ENCODE data around the gene RDH14. TPM values are rescaled to one million over a fixed set of nuclear protein-coding genes. Genes with fewer than 3 reads are reported as not detected.

The RDH14 gene, protein sequence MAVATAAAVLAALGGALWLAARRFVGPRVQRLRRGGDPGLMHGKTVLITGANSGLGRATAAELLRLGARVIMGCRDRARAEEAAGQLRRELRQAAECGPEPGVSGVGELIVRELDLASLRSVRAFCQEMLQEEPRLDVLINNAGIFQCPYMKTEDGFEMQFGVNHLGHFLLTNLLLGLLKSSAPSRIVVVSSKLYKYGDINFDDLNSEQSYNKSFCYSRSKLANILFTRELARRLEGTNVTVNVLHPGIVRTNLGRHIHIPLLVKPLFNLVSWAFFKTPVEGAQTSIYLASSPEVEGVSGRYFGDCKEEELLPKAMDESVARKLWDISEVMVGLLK
- total RNA-seq = 14.2 and 15.1 TPM in 2 replicates

DNA sequence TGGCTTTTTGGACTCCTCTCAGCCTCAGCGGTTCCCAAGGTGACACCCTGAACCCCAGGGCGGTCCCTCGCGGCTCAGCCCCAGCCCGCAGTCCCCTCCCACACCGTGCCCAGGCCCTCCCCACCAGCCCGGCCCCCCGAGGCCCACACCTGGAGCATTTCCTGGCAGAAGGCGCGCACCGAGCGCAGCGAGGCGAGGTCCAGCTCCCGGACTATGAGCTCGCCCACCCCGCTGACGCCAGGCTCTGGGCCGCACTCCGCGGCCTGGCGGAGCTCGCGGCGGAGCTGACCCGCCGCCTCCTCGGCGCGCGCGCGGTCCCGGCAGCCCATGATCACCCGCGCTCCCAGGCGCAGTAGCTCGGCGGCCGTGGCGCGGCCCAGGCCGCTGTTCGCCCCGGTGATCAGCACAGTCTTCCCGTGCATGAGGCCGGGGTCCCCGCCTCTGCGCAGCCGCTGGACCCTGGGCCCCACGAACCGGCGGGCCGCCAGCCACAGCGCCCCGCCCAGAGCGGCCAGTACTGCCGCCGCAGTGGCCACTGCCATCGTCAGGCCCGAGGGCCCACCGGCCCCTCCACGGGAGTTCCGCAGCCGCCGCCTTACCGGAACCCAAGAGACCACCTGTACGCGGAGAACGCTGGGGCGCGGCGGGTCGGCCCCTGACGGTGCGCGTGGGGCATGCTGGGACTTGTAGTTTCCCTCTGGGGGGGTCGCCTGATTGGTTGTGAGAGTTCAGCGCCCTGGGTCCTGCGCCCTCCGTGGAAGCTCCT is at the start of gene RDH14:
TSS of gene RDH14 (minus strand) at position 623 of the 766 bp plus-strand sequence. CDS start at position 542, 81 bp downstream.
- no peaks in the 10 kb centered on the region for H3K27me3 Mint-ChIP-seq
- H3K36me3 Mint-ChIP-seq (ENCODE audit: low read depth) = peaks cover 26% of the 10 kb centered on the region

DNA sequence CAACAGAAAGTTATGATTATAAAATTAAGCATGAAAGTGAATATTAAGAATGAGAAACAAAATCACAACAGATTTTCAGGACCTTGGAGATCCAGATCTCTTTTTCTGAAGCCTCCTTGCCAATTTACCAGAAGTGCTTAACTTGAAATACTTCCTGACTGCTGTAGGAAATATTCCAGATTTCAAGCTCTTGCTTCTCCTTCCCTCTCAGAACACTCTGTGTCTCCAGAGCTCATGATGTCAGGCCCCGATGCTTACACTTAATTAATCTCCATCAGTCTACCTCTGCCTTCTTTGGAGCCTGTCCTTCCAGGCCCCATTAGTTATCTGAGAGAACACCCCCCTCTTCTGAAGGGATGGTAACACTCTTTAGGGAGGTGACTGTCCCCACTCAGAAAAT is 49.6 kb upstream of the RDH14 start:
- intact Hi-C loops (cut with micrococcal nuclease) = no loop called here
- Mint-ChIP-seq H3K27me3 (no peaks in the 10 kb centered on the region), H3K36me3 (ENCODE audit: low read depth) (no peaks in the 10 kb centered on the region), H3K27ac (no peak overlapping the region), H3K9me3 (no peaks in the 10 kb centered on the region), H3K4me1 (peaks cover 4% of the 10 kb centered on the region), H3K4me3 (no peak overlapping the region)
- no peak for DNase-seq

More for the DNA sequence above, at the start of gene RDH14:
- H3K9me3 Mint-ChIP-seq = peaks cover 4% of the 10 kb centered on the region
- H3K4me1 Mint-ChIP-seq = peaks cover 29% of the 10 kb centered on the region
- peak within 1 kb of the TSS; percentile 96 for H3K27ac Mint-ChIP-seq
- intact Hi-C loops (cut with micrococcal nuclease) = loop anchor here (1.0 to 10.0 kb wide), 4 partner anchors 788 to 1791 kb away; partner anchors contain the start of genes PUM2, TTC32 and WDR35
- peak within 1 kb of the TSS; percentile 94 for H3K4me3 Mint-ChIP-seq
- DNase-seq = peak; percentile 97

DNA sequence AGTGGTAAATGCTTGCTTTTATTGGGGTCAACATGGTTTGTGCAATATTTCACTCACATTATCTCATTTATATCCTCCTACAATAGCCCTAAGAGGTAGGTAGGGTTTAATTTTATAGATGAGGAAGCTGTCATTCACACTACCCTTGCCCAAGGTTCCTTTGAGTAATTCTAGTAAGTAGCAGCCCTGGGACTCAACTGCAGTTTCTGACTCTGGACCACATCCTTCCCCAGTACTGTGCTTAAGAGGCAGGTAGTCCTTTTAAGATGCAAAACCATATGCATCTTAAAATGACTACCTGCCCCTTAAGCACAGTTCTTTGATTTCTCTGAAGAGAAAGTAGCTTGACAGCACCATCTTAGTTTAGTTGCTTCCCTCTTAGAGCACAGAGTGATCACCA is 44.7 kb upstream of the RDH14 start:
- no peaks in the 10 kb centered on the region for H3K27me3 Mint-ChIP-seq
- H3K36me3 Mint-ChIP-seq (ENCODE audit: low read depth) = no peaks in the 10 kb centered on the region
- DNase-seq = peak; percentile 72
- H3K9me3 Mint-ChIP-seq = no peaks in the 10 kb centered on the region
- H3K4me3 Mint-ChIP-seq = peak overlapping the region; percentile 16
- intact Hi-C loops (cut with micrococcal nuclease) = no loop called here
- peaks cover 4% of the 10 kb centered on the region for H3K4me1 Mint-ChIP-seq
- peak overlapping the region; percentile 52 for H3K27ac Mint-ChIP-seq

DNA sequence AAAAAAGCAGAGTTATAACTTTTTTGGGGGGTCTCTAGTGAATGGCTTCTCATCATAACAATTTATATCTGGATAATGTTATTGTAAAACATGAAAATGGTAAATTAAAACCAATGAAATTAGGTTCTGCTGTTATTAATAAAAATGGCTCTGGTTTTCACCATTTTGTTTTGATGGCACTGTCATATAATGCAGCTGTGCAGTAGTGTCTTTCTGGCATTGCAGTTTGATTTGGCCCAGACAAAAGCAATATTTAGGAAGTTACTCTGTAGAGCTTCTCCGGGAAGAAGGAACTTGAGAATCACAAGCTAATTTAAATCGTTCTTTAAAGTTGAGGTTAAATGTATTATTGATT is 44.1 kb upstream of the RDH14 start:
- no peak overlapping the region for H3K27ac Mint-ChIP-seq
- H3K4me1 Mint-ChIP-seq = peaks cover 4% of the 10 kb centered on the region
- no peaks in the 10 kb centered on the region for H3K36me3 Mint-ChIP-seq (ENCODE audit: low read depth)
- H3K4me3 Mint-ChIP-seq = no peak overlapping the region
- H3K27me3 Mint-ChIP-seq = no peaks in the 10 kb centered on the region
- DNase-seq = no peak
- no peaks in the 10 kb centered on the region for H3K9me3 Mint-ChIP-seq
- intact Hi-C loops (cut with micrococcal nuclease) = no loop called here

DNA sequence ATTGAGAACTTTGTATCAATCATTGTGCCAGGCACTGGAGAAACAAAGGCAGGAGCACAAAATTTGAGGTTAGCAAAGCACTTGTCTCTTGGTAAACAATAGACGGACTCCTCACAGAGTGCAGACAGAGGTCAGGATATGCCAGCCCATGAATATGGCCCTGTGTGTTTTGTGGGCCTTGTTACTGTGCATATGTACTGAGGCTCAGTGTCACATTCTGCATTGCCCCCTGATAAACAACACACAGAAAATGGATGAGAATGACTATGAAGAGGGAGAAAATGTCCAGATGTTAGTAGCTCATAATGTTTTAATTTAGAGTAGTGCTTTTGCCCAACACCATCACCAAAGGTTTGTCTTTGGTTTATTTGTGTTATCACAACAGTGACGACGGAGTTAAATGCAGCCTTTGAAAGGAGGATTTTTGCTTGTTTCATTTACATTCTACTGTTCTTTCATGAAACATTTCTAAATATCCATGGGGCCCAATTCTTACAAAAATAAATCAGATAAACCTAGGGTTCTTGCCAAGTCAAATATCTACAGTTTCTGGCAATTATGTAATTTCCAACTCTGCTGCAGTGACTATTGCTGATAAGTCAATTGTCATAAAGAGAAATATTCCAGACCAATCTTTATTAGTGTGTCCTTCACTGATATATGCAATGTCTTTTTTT is 43.5 kb upstream of the RDH14 start:
- H3K4me1 Mint-ChIP-seq = peaks cover 4% of the 10 kb centered on the region
- no peaks in the 10 kb centered on the region for H3K36me3 Mint-ChIP-seq (ENCODE audit: low read depth)
- no peaks in the 10 kb centered on the region for H3K9me3 Mint-ChIP-seq
- no peak overlapping the region for H3K27ac Mint-ChIP-seq
- no peak for DNase-seq
- H3K4me3 Mint-ChIP-seq = no peak overlapping the region
- intact Hi-C loops (cut with micrococcal nuclease) = no loop called here
- H3K27me3 Mint-ChIP-seq = no peaks in the 10 kb centered on the region

DNA sequence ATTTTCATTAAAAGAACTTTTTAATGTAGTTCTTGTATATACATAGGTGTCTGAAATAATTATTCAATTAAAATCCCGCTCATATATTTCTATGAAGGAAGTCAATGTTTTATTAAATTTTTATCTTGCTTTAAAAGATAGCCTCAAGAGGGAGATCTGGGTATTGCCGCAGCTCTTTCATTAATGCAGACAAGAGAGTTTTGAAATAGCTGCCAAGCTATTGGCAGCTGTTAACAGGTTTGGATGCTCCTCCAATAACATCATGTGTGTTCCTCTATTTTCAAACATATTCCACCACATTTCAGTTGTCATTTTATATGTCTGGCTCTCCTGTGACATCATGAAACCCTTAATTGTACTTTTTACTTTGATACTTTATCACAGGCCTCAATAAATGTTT is 41.8 kb upstream of the RDH14 start:
- H3K27me3 Mint-ChIP-seq = no peaks in the 10 kb centered on the region
- intact Hi-C loops (cut with micrococcal nuclease) = no loop called here

DNA sequence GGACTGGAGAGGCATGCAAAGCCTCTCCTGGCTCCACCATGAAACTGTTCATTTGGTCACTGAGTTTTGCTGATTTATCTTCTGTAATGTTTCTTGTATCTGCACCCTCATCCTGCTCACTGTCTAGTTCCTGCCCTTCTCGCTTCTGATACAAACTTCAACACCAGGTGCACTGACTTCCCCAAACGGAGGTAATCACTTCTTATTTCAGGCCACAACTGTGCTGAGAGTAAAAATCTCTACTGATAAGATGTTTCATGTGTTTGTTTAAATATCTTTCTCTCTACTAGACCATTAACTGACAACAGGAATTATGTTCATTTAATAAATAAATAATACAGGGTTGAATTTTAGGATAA is 39.8 kb upstream of the RDH14 start:
- Mint-ChIP-seq H3K36me3 (ENCODE audit: low read depth) (no peaks in the 10 kb centered on the region), H3K4me3 (no peak overlapping the region), H3K27ac (no peak overlapping the region), H3K4me1 (peaks cover under 1% of the 10 kb centered on the region), H3K27me3 (no peaks in the 10 kb centered on the region), H3K9me3 (peaks cover under 1% of the 10 kb centered on the region)
- DNase-seq = no peak
- intact Hi-C loops (cut with micrococcal nuclease) = no loop called here

More for the DNA sequence above, 41.8 kb upstream of the RDH14 start:
- no peak overlapping the region for H3K4me3 Mint-ChIP-seq
- no peaks in the 10 kb centered on the region for H3K36me3 Mint-ChIP-seq (ENCODE audit: low read depth)
- no peak for DNase-seq
- no peak overlapping the region for H3K27ac Mint-ChIP-seq
- H3K9me3 Mint-ChIP-seq = no peaks in the 10 kb centered on the region
- peaks cover 4% of the 10 kb centered on the region for H3K4me1 Mint-ChIP-seq

DNA sequence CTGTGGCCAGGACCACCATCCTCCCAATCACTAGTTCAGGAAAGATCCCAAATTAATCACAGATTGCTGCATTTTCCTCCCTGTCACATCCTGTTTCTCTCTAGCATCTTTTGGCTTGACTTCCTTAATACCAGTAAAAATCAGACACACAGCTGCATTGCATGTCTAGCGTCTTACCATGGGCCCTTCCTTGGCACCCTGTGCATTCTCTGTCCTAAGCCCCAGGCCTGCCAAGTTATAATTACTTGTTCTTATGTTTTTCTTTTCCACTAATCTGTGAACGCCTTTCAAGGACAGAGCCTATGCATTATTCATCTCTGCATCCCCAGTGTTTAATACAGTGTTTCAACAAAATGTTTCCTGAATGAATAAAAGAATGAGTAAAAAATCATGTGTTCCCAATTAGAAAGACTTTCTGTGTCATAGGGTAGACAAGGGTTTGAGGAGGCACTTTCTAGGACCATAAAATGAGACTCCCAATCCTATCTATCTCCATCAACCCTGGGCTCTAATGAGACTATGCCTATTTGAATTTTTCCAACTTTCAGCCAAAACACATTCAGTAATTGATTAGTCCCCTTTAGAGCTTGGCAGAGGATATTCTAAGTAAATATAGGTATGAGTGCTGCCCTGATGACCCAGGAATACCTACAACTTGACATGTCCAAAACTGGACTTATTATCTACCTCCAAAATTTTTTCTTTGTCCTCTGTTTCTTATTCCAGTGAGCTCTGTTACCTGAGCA is 39.2 kb upstream of the RDH14 start:
- Mint-ChIP-seq H3K27me3 (no peaks in the 10 kb centered on the region), H3K27ac (no peak overlapping the region), H3K4me3 (no peak overlapping the region), H3K36me3 (ENCODE audit: low read depth) (no peaks in the 10 kb centered on the region), H3K4me1 (no peaks in the 10 kb centered on the region), H3K9me3 (peaks cover 5% of the 10 kb centered on the region)
- intact Hi-C loops (cut with micrococcal nuclease) = no loop called here
- DNase-seq = no peak

DNA sequence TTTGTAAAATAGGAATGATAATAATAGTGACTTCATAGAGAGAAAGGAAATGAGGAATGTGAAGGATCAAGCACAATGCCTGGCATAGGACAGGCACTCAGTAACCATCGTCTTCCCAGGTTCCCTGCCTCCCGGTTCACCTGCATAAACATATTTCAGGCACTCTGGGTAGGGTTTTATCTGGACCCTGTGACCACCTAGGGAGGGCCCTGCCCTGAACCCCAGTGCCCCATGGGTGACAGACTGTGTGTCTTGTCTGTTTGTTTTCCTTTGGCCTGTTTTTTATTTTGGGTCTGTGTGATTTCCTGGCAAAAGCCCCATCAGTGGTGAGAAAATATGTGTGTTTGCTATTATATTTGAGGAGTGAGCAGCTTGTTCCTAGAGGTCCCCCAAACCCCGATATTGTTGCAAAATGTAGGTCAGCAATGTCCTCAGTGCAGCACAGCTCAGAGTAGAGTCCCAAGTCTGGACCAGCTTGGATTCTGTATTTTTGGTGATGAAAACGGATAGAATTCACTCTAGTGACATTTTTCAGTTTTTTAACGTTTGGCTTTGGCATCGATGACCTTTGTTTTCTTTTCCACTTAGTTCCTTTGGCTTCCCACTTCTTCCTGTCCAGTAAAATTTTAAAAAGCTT is 38.5 kb upstream of the RDH14 start:
- Mint-ChIP-seq H3K4me3 (no peak overlapping the region), H3K36me3 (ENCODE audit: low read depth) (peaks cover under 1% of the 10 kb centered on the region), H3K27me3 (no peaks in the 10 kb centered on the region), H3K9me3 (peaks cover 5% of the 10 kb centered on the region), H3K4me1 (no peaks in the 10 kb centered on the region), H3K27ac (no peak overlapping the region)
- DNase-seq = no peak
- intact Hi-C loops (cut with micrococcal nuclease) = no loop called here

DNA sequence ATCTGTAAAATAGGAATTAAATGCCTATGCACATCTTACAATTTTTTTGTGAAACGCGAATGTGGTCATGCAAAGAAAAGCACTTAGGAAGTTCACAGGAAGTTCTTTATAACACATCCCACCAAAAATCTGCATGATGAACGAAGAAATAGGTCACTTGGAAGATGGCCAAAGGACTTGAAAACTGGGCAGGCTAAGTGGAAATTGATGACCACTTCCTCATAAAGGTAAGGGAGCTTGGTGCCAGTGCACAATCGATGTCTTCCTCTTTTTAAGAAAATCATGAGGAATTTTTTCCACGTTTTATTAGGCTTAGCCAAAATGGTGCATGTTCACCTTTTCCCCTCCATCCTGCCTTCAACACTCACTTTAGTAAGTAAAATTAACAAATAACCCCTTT is 37.2 kb upstream of the RDH14 start:
- DNase-seq = no peak
- no peaks in the 10 kb centered on the region for H3K27me3 Mint-ChIP-seq
- intact Hi-C loops (cut with micrococcal nuclease) = no loop called here
- H3K4me3 Mint-ChIP-seq = no peak overlapping the region
- H3K36me3 Mint-ChIP-seq (ENCODE audit: low read depth) = peaks cover 3% of the 10 kb centered on the region
- no peaks in the 10 kb centered on the region for H3K4me1 Mint-ChIP-seq
- peaks cover 5% of the 10 kb centered on the region for H3K9me3 Mint-ChIP-seq
- no peak overlapping the region for H3K27ac Mint-ChIP-seq

DNA sequence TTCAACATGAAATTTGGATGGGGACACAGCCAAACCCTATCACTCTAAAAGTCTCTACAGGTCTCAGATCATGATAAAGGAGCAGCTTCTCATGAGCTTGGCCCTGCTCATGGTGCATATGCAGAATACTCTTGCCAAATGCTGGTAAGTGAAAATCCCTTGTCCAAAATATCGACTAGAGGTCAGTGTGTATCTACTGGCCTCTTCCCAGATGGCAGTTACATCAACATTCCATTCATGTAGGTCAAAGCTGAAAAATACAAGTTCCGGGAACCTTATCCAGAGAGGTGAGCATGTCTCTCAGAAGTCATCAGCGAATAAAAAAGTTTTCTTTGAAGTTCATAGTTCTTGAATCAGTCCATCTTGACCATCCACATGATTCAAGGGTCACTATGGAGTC is 36.5 kb upstream of the RDH14 start:
- H3K4me1 Mint-ChIP-seq = no peaks in the 10 kb centered on the region
- intact Hi-C loops (cut with micrococcal nuclease) = no loop called here
- no peaks in the 10 kb centered on the region for H3K27me3 Mint-ChIP-seq
- peaks cover 3% of the 10 kb centered on the region for H3K36me3 Mint-ChIP-seq (ENCODE audit: low read depth)
- DNase-seq = no peak
- H3K9me3 Mint-ChIP-seq = peaks cover 5% of the 10 kb centered on the region
- no peak overlapping the region for H3K27ac Mint-ChIP-seq
- H3K4me3 Mint-ChIP-seq = no peak overlapping the region

DNA sequence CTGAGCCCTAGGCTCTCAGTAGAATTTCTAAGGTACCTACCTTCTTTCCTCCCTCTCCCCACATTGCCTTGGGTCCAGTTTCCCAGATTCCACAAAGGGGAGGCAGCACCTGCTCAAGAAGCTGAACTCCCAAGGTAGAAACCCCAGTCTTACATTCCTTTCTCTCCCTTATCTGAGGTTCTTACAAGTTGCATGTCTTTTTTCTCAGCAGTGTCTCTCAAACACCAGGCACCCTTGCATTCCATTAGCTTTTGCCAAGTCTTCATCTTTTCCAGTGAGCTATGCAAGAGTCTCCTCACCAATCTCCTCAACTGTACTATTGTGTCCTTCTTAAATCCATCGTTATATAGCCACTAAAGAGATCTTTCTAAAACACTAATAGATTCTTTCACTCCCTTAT is 33.0 kb upstream of the RDH14 start:
- H3K27me3 Mint-ChIP-seq = no peaks in the 10 kb centered on the region
- peaks cover 3% of the 10 kb centered on the region for H3K36me3 Mint-ChIP-seq (ENCODE audit: low read depth)
- H3K4me3 Mint-ChIP-seq = no peak overlapping the region
- DNase-seq = no peak
- H3K9me3 Mint-ChIP-seq = peaks cover 9% of the 10 kb centered on the region
- no peak overlapping the region for H3K27ac Mint-ChIP-seq
- intact Hi-C loops (cut with micrococcal nuclease) = no loop called here
- no peaks in the 10 kb centered on the region for H3K4me1 Mint-ChIP-seq

DNA sequence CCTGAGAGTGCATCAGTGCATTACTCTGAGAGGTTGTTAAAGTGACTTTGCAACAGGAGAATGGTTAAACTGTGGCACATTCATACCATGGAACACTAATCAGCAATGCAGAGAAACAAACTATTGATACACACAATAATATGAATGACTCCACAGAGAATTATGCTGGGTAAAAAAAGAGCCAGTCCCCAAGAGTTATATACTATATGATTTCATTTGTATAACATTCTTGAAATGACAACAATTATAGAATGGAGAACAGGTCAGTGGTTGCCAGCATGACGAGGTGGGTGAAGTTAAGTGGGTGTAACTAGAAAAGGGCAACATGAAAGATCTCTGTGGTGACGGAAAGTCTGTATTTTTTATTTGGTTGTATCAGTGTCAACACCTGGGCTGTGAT is 31.9 kb upstream of the RDH14 start:
- Mint-ChIP-seq H3K4me3 (no peak overlapping the region), H3K36me3 (ENCODE audit: low read depth) (peaks cover 3% of the 10 kb centered on the region), H3K9me3 (peaks cover 9% of the 10 kb centered on the region), H3K4me1 (no peaks in the 10 kb centered on the region), H3K27me3 (no peaks in the 10 kb centered on the region), H3K27ac (no peak overlapping the region)
- intact Hi-C loops (cut with micrococcal nuclease) = no loop called here
- no peak for DNase-seq

All from activated CD4-positive, alpha-beta T cell treated with anti-CD3 and anti-CD28 coated beads, Interleukin-2, amount 10 ng/mL, durations not matched to agents 24 days and 14 days (primary cell).